ENCODE data around the gene SSRP1. TPM values are rescaled to one million over a fixed set of nuclear protein-coding genes. Genes with fewer than 3 reads are reported as not detected.
"Not testable (repeated sequence)": the region's sequence is repeated elsewhere in the genome, so short reads cannot be mapped to it uniquely, and the experiment has no call there.

The SSRP1 gene
- total and polyA plus RNA-seq, 2 donors from 2014 or later, result 44.5 to 78.5 TPM

DNA sequence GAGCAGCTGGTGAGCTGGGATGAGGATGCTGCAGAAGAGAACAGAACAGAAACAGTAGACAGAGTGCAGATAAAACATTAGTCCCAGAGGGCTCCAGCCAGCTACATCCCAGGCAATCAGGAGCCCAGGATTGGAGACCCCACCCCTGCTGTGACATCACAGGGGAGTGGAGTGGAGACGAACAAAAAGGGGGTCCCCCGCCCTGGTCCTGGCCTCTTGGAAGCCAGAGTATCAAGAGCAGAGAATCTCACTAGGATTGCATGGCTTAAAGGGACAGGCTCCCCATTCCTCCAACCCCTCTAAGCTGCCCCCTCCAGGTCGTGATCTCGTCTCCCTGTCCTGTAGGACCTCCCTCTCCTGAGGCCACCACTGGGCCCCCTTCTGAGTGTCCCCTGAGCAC, 2.5 kb upstream of the SSRP1 start, which contains the start of gene P2RX3:
TSS of gene P2RX3 (plus strand) at position 211 of the 400 bp plus-strand sequence. CDS start 199 bp downstream, outside the sequence.
- Histone ChIP-seq H3K36me3 (ENCODE audit: control insufficient read depth in 2 of 3, insufficient read depth in 3 of 3, low read length in 3 of 3) (peaks cover 2 to 3% (median 2%) of the 10 kb centered on the region in 3 donors), H3K9ac (ENCODE audit: low read length in 3 of 3) (no peak within 1 kb of the TSS), H3K27me3 (ENCODE audit: control insufficient read depth, insufficient read depth, low read length) (no peaks in the 10 kb centered on the region), H3K4me3 (ENCODE audit: low read length in 3 of 3) (no peak within 1 kb of the TSS), H3K9me3 (ENCODE audit: control insufficient read depth in 2 of 3, insufficient read depth in 1 of 3, low read length in 3 of 3) (no peaks in the 10 kb centered on the region), H3K4me1 (ENCODE audit: control insufficient read depth in 2 of 3, insufficient read depth in 2 of 3, low read depth in 1 of 3, low read length in 3 of 3) (peaks cover 0 to 10% (median 8%) of the 10 kb centered on the region in 3 donors), H3K27ac (ENCODE audit: low read depth in 2 of 2, low read length in 2 of 2) (no peak within 1 kb of the TSS)
- intact Hi-C loops (cut with DNase I), result no loop called here
- TF ChIP-seq, protein P1, sequence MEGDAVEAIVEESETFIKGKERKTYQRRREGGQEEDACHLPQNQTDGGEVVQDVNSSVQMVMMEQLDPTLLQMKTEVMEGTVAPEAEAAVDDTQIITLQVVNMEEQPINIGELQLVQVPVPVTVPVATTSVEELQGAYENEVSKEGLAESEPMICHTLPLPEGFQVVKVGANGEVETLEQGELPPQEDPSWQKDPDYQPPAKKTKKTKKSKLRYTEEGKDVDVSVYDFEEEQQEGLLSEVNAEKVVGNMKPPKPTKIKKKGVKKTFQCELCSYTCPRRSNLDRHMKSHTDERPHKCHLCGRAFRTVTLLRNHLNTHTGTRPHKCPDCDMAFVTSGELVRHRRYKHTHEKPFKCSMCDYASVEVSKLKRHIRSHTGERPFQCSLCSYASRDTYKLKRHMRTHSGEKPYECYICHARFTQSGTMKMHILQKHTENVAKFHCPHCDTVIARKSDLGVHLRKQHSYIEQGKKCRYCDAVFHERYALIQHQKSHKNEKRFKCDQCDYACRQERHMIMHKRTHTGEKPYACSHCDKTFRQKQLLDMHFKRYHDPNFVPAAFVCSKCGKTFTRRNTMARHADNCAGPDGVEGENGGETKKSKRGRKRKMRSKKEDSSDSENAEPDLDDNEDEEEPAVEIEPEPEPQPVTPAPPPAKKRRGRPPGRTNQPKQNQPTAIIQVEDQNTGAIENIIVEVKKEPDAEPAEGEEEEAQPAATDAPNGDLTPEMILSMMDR (IDR thresholded peaks at IDR 0.05; ENCODE audit: borderline replicate concordance, extremely low read depth, insufficient read depth), result no peak
- DNase-seq (peak in 1 of 5 donors; percentile 48), FAIRE-seq (no peak)

DNA sequence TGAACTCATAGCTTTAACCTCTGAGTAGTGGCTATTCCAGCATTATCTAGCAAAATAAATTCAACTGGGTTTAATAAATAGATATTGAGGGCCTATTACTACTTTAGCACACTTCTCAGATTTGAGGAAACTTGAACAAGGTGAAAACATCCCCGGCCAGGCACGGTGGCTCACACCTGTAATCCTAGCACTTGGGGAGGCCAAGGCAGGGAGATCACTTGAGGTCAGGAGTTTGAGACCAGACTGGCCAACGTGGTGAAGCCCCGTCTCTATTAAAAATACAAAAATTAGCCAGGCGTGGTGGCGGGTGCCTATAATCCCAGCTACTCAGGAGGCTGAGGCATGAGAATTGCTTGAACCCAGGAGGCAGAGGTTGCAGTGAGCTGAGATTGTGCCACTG, 1.2 kb upstream of the SSRP1 start:
- FAIRE-seq, DNase-seq: not testable (repeated sequence)

DNA sequence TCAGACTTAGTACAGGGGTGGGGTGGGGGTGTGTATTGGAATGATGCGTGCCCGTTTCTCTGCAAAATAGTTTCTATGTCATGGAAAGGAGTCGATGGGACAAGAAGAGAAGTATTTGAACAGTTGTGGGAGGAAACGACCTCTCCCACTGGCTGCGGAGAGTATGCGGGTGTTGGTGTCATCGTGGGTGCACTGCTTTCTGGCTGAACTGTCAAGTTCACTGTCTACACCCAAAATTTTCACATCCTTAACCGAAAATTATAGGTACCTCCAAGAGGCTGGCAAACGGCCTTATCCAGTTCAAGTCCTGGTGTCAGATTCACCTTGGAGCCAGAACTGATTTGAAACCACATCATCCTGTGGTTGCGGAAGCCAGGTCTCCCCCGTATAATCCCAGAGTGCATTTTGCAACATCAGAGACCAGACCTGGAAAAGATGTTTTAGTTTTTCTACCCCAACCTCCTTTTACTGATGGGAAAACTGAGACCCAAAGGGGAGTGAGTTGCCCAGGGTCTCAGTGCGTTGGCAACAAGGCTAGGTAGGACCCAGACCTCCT, 497 bp upstream of the SSRP1 start:
- DNase-seq, result no peak
- Histone ChIP-seq H3K27me3 (ENCODE audit: control insufficient read depth, insufficient read depth, low read length) (no peaks in the 10 kb centered on the region), H3K36me3 (ENCODE audit: control insufficient read depth in 2 of 3, insufficient read depth in 3 of 3, low read length in 3 of 3) (peaks cover 4 to 23% (median 21%) of the 10 kb centered on the region in 3 donors), H3K4me3 (ENCODE audit: low read length in 3 of 3) (peak overlapping the region; percentile 76 to 90 (median 79)), H3K4me1 (ENCODE audit: control insufficient read depth in 2 of 3, insufficient read depth in 2 of 3, low read depth in 1 of 3, low read length in 3 of 3) (peaks cover 0 to 10% (median 8%) of the 10 kb centered on the region in 3 donors), H3K9ac (ENCODE audit: low read length in 3 of 3) (peak overlapping the region; percentile 65 to 95 (median 85)), H3K27ac (ENCODE audit: low read depth in 2 of 2, low read length in 2 of 2) (peak overlapping the region; percentile 81 to 85), H3K9me3 (ENCODE audit: control insufficient read depth in 2 of 3, insufficient read depth in 1 of 3, low read length in 3 of 3) (no peaks in the 10 kb centered on the region)
- FAIRE-seq, result no peak
- TF ChIP-seq, protein P1 (IDR thresholded peaks at IDR 0.05; ENCODE audit: borderline replicate concordance, extremely low read depth, insufficient read depth), result no peak
- intact Hi-C loops (cut with DNase I), result no loop called here

More for the DNA sequence above, 1.2 kb upstream of the SSRP1 start:
- H3K9me3 ChIP-seq (ENCODE audit: control insufficient read depth in 2 of 3, insufficient read depth in 1 of 3, low read length in 3 of 3); H3K4me1 ChIP-seq (ENCODE audit: control insufficient read depth in 2 of 3, insufficient read depth in 2 of 3, low read depth in 1 of 3, low read length in 3 of 3); H3K27me3 ChIP-seq (ENCODE audit: control insufficient read depth, insufficient read depth, low read length); H3K27ac ChIP-seq (ENCODE audit: low read depth in 2 of 2, low read length in 2 of 2); intact Hi-C loops (cut with DNase I): not testable (repeated sequence)
- Histone ChIP-seq H3K9ac (ENCODE audit: low read length in 3 of 3) (peak overlapping the region in 1 of 3 donors; percentile 95), H3K36me3 (ENCODE audit: control insufficient read depth in 2 of 3, insufficient read depth in 3 of 3, low read length in 3 of 3) (peaks cover 4 to 16% (median 14%) of the 10 kb centered on the region in 3 donors), H3K4me3 (ENCODE audit: low read length in 3 of 3) (peak overlapping the region in 1 of 3 donors; percentile 90)

DNA sequence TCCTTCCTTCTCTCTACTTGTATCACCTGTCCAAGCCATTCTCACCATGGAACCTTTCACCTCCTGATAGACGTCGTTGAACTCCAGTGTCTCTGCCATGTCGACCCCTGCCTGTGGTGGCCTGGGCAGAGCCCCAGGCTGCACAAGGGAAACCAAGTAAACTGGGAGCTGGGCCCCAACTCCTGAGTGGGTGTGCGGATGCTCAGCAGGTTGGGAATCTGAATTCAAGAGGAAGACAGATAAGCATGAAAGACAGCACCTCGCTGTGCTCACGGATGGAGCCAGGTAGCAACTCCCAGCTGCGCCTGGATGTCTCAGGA, 709 bp downstream of the SSRP1 start:
- Histone ChIP-seq H3K27ac (ENCODE audit: low read depth in 2 of 2, low read length in 2 of 2) (peak overlapping the region in 1 of 2 donors; percentile 85), H3K4me3 (ENCODE audit: low read length in 3 of 3) (peak overlapping the region; percentile 68 to 90 (median 71)), H3K9ac (ENCODE audit: low read length in 3 of 3) (peak overlapping the region; percentile 34 to 83 (median 69)), H3K4me1 (ENCODE audit: control insufficient read depth in 2 of 3, insufficient read depth in 2 of 3, low read depth in 1 of 3, low read length in 3 of 3) (peaks cover 0 to 10% (median 8%) of the 10 kb centered on the region in 3 donors), H3K27me3 (ENCODE audit: control insufficient read depth, insufficient read depth, low read length) (no peaks in the 10 kb centered on the region), H3K9me3 (ENCODE audit: control insufficient read depth in 2 of 3, insufficient read depth in 1 of 3, low read length in 3 of 3) (no peaks in the 10 kb centered on the region), H3K36me3 (ENCODE audit: control insufficient read depth in 2 of 3, insufficient read depth in 3 of 3, low read length in 3 of 3) (peaks cover 4 to 35% (median 29%) of the 10 kb centered on the region in 3 donors)
- intact Hi-C loops (cut with DNase I), result no loop called here
- FAIRE-seq, result no peak
- DNase-seq, result no peak
- TF ChIP-seq, protein P1 (IDR thresholded peaks at IDR 0.05; ENCODE audit: borderline replicate concordance, extremely low read depth, insufficient read depth), result no peak

Data from kidney (tissue), 14 donors.